K562 (cell line): ENCODE results near the gene INVS.

ENCODE experiments used
- EP300 ChIP-seq: IDR thresholded peaks from 2 replicates; pipeline ENCODE4 v1.6.1; 2012; ENCODE audit warnings: low read length, improper control_type of control experiment
- EZH2 ChIP-seq: IDR thresholded peaks from 2 replicates; pipeline ENCODE4 v1.6.1; 2012; ENCODE audit warnings: low read depth, mild to moderate bottlenecking, inconsistent platforms, low read length, borderline replicate concordance
- MEIS2 ChIP-seq: fragments of 450-650 bp; IDR thresholded peaks from 2 replicates; pipeline ENCODE4 v1.6.1; 2014; ENCODE audit warnings: mild to moderate bottlenecking; ENCODE audit not compliant: partially characterized antibody
- TF ChIP-seq, protein P1 (sequence below): sonication (generic); formaldehyde crosslinking; IDR thresholded peaks from 2 replicates; pipeline ENCODE4 v1.8.1; 2023; ENCODE audit warnings: missing genetic modification reagents, mild to moderate bottlenecking, borderline replicate concordance

DNA sequence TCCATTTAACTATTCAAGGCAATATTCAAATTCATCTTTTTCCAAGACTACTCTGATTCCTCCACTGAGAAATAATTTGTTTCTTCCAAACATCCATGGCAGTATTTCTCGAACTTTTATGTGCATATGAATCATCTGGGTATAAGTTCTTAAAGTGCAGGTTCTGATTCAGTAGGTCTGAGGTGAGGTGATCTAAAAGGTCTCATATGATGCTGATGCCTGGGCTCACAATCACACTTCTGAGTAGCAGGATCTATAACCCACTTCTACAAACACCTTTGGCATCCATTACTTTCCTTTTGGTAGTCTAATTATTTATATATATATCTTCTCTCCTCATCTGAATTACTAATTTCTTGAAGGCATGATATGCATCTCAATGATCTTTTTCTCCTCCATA lies 7.4 kb upstream of the INVS start:
- TF ChIP-seq EZH2 (no peak), MEIS2 (no peak), EP300 (no peak)
- TF ChIP-seq, protein P1, sequence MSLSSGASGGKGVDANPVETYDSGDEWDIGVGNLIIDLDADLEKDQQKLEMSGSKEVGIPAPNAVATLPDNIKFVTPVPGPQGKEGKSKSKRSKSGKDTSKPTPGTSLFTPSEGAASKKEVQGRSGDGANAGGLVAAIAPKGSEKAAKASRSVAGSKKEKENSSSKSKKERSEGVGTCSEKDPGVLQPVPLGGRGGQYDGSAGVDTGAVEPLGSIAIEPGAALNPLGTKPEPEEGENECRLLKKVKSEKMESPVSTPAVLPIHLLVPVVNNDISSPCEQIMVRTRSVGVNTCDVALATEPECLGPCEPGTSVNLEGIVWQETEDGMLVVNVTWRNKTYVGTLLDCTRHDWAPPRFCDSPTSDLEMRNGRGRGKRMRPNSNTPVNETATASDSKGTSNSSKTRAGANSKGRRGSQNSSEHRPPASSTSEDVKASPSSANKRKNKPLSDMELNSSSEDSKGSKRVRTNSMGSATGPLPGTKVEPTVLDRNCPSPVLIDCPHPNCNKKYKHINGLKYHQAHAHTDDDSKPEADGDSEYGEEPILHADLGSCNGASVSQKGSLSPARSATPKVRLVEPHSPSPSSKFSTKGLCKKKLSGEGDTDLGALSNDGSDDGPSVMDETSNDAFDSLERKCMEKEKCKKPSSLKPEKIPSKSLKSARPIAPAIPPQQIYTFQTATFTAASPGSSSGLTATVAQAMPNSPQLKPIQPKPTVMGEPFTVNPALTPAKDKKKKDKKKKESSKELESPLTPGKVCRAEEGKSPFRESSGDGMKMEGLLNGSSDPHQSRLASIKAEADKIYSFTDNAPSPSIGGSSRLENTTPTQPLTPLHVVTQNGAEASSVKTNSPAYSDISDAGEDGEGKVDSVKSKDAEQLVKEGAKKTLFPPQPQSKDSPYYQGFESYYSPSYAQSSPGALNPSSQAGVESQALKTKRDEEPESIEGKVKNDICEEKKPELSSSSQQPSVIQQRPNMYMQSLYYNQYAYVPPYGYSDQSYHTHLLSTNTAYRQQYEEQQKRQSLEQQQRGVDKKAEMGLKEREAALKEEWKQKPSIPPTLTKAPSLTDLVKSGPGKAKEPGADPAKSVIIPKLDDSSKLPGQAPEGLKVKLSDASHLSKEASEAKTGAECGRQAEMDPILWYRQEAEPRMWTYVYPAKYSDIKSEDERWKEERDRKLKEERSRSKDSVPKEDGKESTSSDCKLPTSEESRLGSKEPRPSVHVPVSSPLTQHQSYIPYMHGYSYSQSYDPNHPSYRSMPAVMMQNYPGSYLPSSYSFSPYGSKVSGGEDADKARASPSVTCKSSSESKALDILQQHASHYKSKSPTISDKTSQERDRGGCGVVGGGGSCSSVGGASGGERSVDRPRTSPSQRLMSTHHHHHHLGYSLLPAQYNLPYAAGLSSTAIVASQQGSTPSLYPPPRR (CRISPR knock-in tag), result no peak
